C4-2B (cell line): ENCODE data around the gene FAM120B.

Source experiments
- H3K27ac ChIP-seq: fragments of 450-650 bp; 2 replicates; pipeline ENCODE4 v1.5.1; 2017
- ZFX ChIP-seq: fragments of 450-650 bp; IDR thresholded peaks from 2 replicates; pipeline ENCODE4 v1.6.1; 2017
- TF ChIP-seq, protein P1 (sequence below): fragments of 450-650 bp; conservative IDR thresholded peaks from 2 replicates; pipeline ENCODE4 v1.5.1; 2017; ENCODE audit warnings: mild to moderate bottlenecking

The FAM120B gene

DNA sequence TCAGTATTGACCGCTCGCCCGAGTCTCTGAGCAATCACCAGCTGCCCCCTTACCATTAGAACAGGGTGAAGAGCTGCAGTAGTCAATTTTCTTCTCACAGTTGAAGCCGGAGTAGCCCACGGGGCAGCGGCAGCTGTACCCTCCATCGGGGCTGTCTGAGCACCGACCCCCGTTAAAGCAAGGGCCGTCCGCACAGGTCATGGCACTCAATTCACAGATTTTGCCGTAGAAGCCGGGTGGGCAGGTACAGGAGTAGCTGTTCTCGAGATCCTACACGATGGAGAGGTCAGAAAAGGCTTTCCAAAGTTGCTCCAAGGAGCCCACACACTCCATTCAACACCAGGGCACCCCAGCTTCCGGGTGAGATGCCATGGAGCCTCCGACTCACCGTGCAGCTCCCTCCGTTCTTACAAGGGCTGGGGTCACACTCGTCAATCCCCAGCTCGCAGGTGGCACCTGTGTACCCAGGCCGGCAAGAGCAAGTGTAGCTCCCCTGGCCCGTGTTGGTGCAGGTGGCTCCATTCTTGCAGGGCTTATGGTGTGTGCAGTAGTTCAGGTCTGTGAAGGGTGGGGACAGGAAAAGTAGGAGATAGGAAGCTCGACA lies 21.6 kb upstream of the FAM120B start:
- TF ChIP-seq, protein P1, sequence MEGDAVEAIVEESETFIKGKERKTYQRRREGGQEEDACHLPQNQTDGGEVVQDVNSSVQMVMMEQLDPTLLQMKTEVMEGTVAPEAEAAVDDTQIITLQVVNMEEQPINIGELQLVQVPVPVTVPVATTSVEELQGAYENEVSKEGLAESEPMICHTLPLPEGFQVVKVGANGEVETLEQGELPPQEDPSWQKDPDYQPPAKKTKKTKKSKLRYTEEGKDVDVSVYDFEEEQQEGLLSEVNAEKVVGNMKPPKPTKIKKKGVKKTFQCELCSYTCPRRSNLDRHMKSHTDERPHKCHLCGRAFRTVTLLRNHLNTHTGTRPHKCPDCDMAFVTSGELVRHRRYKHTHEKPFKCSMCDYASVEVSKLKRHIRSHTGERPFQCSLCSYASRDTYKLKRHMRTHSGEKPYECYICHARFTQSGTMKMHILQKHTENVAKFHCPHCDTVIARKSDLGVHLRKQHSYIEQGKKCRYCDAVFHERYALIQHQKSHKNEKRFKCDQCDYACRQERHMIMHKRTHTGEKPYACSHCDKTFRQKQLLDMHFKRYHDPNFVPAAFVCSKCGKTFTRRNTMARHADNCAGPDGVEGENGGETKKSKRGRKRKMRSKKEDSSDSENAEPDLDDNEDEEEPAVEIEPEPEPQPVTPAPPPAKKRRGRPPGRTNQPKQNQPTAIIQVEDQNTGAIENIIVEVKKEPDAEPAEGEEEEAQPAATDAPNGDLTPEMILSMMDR = no peak
- no peak for TF ChIP-seq ZFX

DNA sequence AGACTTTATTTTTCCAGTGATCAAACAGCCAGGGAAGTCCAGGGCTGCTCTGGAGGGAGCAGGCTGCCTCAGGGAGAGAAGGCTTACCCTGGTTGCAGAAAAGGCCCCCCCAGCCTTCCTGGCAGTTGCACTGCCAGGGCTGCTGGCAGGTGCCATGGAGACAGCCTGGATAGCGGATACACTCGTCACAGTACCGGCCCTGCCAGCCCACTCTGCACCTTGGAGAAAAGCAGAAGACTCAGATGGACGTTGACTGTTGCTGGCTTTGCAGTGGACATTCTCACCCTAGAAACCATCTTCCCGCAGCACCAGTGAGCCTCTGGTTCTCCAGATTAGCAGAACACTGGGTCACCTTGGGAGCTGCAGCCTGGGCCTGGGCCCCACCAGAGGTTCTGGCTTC lies 21.1 kb upstream of the FAM120B start:
- no peak for TF ChIP-seq ZFX
- TF ChIP-seq, protein P1 = no peak
- H3K27ac ChIP-seq = no peak overlapping the region

More for the DNA sequence above, 21.6 kb upstream of the FAM120B start:
- H3K27ac ChIP-seq = no peak overlapping the region

DNA sequence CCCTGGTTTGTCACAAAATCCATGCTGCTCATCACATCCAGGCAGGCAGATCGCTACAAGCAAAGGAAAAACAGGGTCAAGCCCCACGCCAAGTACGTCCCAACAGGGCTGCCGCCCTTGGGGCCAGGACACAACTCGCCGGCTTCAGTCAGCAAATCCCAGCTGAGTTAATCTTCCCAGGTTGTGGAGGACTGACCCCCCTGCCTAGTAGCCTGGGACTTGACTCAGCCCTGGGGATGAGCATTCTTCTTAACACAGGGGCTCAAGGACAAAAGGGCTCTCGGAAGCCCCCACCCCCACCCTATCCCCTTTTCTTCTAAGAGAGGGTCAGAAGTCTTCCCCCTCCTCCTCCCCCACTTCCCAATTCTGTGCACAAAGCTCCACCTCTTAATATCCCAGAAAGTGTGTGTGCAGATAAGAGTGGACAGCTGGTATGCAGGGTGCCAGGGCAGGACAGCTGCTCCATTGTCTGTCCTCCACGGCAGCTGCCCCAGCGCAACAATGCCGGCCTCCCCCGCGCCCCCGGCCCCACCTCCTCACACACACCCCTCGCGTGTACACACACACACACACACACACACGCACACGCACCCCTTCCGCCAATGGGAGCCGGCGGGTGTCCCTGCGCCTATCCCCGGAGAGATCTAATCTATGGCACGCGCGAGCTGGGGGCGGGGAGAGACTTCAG lies 20.2 kb upstream of the FAM120B start:
- TF ChIP-seq, protein P1 = no peak
- no peak for TF ChIP-seq ZFX
- H3K27ac ChIP-seq = no peak overlapping the region

DNA sequence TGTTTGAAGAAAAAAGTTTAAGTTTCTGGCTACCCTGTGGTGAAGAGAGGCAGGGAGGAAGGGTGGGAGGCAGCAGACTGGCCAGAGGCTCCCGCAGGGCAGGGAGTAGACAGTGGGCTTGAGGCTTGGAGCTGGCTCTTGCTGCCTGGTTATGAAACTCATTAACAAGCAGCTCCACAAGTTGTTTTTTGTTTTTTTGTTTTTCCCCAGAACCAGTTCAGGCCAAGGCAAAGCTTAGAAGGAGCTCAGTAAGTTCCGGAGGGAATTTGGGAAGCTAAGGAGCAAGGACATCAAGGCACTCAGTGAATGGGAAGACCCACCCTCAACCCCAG lies 19.7 kb upstream of the FAM120B start:
- H3K27ac ChIP-seq = no peak overlapping the region
- TF ChIP-seq, protein P1 = no peak
- TF ChIP-seq ZFX = no peak

DNA sequence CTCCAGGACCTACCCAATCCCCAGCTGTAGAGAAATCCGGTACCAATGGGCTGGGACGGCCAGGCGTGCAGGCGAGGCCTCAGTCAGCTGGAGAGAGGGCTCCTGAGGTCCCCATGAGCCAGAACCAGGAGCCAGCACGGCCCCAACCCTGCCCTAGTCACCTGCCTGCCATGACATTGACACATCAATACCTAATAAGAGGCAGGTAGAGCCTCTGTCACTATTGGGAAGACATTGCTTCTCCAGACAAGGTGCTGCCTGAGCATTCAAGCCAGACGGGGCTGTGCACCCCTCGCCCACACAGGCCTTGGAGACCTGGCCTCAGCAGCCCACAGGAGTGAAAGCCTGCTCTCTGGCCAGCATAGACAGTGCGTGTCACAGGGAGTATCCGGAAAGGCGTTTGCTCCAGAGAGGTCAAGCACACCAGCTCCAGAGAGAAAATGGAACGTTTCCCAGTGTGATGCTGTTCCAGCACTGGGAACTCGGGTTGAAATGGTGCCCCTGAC lies 19.1 kb upstream of the FAM120B start:
- H3K27ac ChIP-seq = no peak overlapping the region
- TF ChIP-seq ZFX = no peak
- TF ChIP-seq, protein P1 = no peak

DNA sequence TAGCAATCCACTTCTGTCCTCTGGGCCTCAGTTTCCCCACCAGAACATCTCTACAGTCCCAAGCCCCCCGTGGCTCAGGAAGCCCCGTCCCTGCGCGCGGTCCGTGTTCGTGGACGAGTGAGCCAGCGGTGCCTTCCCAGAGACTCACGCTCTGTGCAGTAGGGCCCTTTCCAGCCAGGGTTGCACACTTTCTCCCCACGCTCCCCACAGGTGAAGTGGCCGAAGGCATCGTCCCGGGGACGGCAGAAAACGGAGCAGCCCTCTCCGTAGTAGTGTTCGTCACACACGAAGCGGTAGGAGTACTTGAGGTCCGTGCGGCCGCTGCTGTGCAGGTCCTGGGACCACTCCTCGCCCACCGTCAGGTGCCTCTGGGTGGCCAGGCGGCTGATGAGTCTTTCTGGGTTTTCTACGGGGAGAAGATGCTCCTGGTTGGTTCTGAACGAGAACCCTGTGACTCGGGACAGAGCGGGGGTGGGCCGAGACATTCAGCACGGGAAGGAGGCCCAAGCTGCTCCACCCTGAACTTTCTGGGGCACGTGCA lies 18.4 kb upstream of the FAM120B start:
- TF ChIP-seq, protein P1 = no peak
- TF ChIP-seq ZFX = no peak
- H3K27ac ChIP-seq = no peak overlapping the region

DNA sequence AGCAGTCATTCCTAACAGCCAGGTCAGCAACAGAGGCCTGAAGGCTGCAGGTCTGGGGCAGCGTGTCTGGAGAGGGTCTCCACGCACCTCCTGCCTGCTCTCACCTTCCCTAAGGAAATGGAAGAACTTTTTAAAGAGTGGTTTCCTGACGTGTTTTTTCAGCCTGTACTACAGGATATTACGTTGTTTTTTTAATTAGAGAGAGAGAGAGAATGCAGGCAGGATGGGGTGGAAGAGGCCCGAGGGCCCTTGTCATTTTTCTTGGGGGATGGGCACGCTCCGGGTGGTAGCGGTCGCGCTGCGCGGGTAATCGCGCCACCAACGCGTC lies 17.7 kb upstream of the FAM120B start:
- TF ChIP-seq ZFX = no peak
- TF ChIP-seq, protein P1 = no peak
- H3K27ac ChIP-seq = no peak overlapping the region
